ENCODE results near the gene TPPP3. TPM values are rescaled to one million over a fixed set of nuclear protein-coding genes. Genes with fewer than 3 reads are reported as not detected.
"Not testable (repeated sequence)": the region's sequence is repeated elsewhere in the genome, so short reads cannot be mapped to it uniquely, and the experiment has no call there.

The TPPP3 gene
- total RNA-seq, 2 experiments from 2014 or later: not detected

GRCh38 chr16:67361038-67361437, 32.3 kb downstream of the TPPP3 start:
- no peak overlapping the region for H3K4me3 Mint-ChIP-seq
- CTCF ChIA-PET: interaction anchor here (1.6 kb wide), 1 partner anchor 33 kb away, joined by 5 read pairs; no protein-coding TSS in a partner anchor
- H3K27ac Mint-ChIP-seq: no peak overlapping the region
- peaks cover 7% of the 10 kb centered on the region for H3K4me1 Mint-ChIP-seq (ENCODE audit: low read depth)
- TF ChIP-seq, protein P1, sequence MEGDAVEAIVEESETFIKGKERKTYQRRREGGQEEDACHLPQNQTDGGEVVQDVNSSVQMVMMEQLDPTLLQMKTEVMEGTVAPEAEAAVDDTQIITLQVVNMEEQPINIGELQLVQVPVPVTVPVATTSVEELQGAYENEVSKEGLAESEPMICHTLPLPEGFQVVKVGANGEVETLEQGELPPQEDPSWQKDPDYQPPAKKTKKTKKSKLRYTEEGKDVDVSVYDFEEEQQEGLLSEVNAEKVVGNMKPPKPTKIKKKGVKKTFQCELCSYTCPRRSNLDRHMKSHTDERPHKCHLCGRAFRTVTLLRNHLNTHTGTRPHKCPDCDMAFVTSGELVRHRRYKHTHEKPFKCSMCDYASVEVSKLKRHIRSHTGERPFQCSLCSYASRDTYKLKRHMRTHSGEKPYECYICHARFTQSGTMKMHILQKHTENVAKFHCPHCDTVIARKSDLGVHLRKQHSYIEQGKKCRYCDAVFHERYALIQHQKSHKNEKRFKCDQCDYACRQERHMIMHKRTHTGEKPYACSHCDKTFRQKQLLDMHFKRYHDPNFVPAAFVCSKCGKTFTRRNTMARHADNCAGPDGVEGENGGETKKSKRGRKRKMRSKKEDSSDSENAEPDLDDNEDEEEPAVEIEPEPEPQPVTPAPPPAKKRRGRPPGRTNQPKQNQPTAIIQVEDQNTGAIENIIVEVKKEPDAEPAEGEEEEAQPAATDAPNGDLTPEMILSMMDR (IDR thresholded peaks at IDR 0.05): no peak
- ATAC-seq: no peak
- no peak for DNase-seq
- POLR2A ChIA-PET: interaction anchor here (1.2 kb wide), 1 partner anchor 20 kb away, joined by 3 read pairs; no protein-coding TSS in a partner anchor
- peaks cover 9% of the 10 kb centered on the region for H3K27me3 Mint-ChIP-seq
- intact Hi-C loops (cut with micrococcal nuclease): no loop called here
- H3K36me3 Mint-ChIP-seq (ENCODE audit: low read depth): no peaks in the 10 kb centered on the region
- no peaks in the 10 kb centered on the region for H3K9me3 Mint-ChIP-seq

DNA sequence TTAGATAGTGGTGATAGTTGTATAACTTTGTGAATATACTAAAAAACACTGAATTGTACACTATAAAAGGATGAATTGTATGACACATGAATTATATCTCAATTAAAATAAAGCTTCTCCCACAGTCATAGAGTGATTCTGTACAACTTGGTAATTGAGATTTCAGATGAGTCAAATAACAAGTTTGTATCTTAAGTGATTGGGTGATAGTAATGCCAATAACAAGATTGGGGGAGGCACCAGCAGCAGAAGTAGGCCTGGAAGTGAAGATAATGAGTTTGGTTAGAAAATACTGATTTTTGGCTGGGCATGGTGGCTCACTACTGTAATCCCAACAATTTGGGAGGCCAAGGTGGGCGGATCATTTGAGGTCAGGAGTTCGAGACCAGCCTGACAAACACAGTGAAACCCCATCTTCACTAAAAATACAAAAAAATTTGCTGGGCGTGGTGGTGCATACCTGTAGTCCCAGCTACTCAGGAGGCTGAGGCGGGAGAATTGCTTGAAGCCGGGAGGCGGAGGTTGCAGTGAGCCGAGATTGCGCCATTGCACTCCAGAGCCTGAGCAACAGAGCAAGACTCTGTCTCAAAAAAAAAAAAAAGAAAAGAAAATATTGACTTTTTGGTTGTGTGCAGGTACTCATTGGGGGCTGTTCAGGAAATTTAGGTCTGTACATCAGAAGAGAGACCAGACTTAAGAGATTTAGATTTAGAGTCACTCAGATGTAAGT, 33.6 kb downstream of the TPPP3 start:
- intact Hi-C loops (cut with micrococcal nuclease); H3K36me3 Mint-ChIP-seq (ENCODE audit: low read depth); H3K27ac Mint-ChIP-seq; DNase-seq; H3K4me1 Mint-ChIP-seq (ENCODE audit: low read depth); H3K9me3 Mint-ChIP-seq; H3K4me3 Mint-ChIP-seq; H3K27me3 Mint-ChIP-seq; ATAC-seq: not testable (repeated sequence)
- ChIA-PET POLR2A (interaction anchor here (0.6 kb wide), 1 partner anchor 632 kb away, joined by 3 read pairs; no protein-coding TSS in a partner anchor), CTCF (interaction anchor here (1.1 to 1.6 kb wide), 2 partner anchors 32 to 68 kb away, joined by 3 to 5 read pairs; no protein-coding TSS in a partner anchor)

DNA sequence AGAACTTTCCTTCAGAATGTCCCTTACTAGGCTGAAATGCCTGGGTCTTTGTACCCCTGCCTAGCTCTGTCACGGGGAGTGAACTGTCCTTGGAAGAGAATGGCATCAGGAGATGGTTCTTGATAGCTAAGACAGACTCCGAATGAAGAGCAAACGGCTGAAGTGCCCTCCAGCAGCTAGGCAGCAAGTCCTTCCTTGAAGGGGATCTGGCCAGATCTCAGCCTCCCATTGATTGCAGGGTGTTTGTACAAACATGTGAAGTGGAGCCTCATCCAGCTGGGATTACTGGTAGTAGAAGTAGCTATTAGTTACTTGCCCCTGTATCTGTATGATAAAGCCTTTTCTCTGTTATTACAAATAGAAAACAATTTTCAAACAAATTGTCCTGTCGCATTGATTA, 35.7 kb downstream of the TPPP3 start:
- intact Hi-C loops (cut with micrococcal nuclease): no loop called here
- CTCF ChIA-PET: interaction anchor here (0.8 to 2.0 kb wide), 8 partner anchors 9 to 91 kb away, joined by 3 to 5 read pairs (median 3); partner anchors contain the start of genes KCTD19 and LRRC36
- ATAC-seq (no peak), DNase-seq (no peak)
- no peaks in the 10 kb centered on the region for H3K36me3 Mint-ChIP-seq (ENCODE audit: low read depth)
- peaks cover 5% of the 10 kb centered on the region for H3K27me3 Mint-ChIP-seq
- POLR2A ChIA-PET: no interaction called here
- no peak overlapping the region for H3K27ac Mint-ChIP-seq
- no peaks in the 10 kb centered on the region for H3K9me3 Mint-ChIP-seq
- peaks cover 2% of the 10 kb centered on the region for H3K4me1 Mint-ChIP-seq (ENCODE audit: low read depth)
- no peak overlapping the region for H3K4me3 Mint-ChIP-seq
- TF ChIP-seq, protein P1 (IDR thresholded peaks at IDR 0.05): no peak

GRCh38 chr16:67356396-67356795, 36.9 kb downstream of the TPPP3 start:
- intact Hi-C loops (cut with micrococcal nuclease): no loop called here
- no peak for DNase-seq
- peaks cover 2% of the 10 kb centered on the region for H3K4me1 Mint-ChIP-seq (ENCODE audit: low read depth)
- ChIA-PET POLR2A (no interaction called here), CTCF (interaction anchor here (1.1 to 2.0 kb wide), 4 partner anchors 17 to 92 kb away, joined by 3 to 5 read pairs (median 4); no protein-coding TSS in a partner anchor)
- no peaks in the 10 kb centered on the region for H3K36me3 Mint-ChIP-seq (ENCODE audit: low read depth)
- H3K9me3 Mint-ChIP-seq: no peaks in the 10 kb centered on the region
- peaks cover 5% of the 10 kb centered on the region for H3K27me3 Mint-ChIP-seq
- TF ChIP-seq, protein P1 (IDR thresholded peaks at IDR 0.05): no peak
- no peak overlapping the region for H3K4me3 Mint-ChIP-seq
- H3K27ac Mint-ChIP-seq: no peak overlapping the region
- ATAC-seq: no peak

DNA sequence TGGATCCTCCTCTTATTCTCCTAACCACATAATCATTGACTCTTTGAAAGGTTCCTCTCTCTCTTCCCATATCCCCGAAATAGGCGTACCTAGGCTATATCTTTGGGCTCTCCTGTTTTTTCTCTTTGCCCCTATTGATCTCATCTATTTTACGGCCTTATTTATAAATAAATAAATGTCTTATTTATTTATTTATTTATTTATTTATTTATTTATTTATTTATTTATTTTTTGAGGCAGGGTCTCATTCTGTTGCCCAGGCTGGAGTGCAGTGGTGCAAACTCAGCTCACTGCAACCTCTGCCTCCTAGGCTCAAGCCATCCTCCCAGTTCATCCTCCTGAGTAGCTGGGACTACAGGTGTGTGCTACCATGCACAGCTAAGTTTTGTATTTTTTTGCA, 40.8 kb downstream of the TPPP3 start:
- not testable (repeated sequence) for H3K4me1 Mint-ChIP-seq (ENCODE audit: low read depth)
- CTCF ChIA-PET: interaction anchor here (0.5 to 2.4 kb wide), 5 partner anchors 13 to 558 kb away, joined by 3 to 7 read pairs (median 3); no protein-coding TSS in a partner anchor
- POLR2A ChIA-PET: interaction anchor here (0.6 kb wide), 1 partner anchor 76 kb away, joined by 3 read pairs; no protein-coding TSS in a partner anchor

DNA sequence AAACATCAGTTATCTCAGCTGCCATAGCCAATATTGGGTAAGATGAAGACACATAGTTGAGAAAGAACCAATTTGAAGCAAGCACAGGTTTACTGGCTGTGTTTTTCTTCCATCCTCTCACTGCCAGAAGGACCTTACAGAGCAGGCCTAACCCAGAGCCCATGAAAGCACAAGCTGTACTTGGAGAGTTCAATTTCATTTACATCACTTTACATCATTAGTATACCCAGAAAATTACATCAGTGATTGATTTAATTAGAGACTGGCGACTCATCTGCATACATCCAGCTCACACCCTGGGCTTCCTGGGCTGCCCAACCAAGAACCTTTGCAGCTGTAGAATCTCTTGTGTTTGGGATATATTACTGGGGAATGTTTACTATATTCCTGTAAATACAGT, 43.0 kb downstream of the TPPP3 start:
- ATAC-seq: no peak
- no peak overlapping the region for H3K4me3 Mint-ChIP-seq
- no peaks in the 10 kb centered on the region for H3K36me3 Mint-ChIP-seq (ENCODE audit: low read depth)
- no peak for DNase-seq
- intact Hi-C loops (cut with micrococcal nuclease): no loop called here
- TF ChIP-seq, protein P1 (IDR thresholded peaks at IDR 0.05): no peak
- ChIA-PET CTCF (interaction anchor here (0.9 to 2.5 kb wide), 8 partner anchors 12 to 97 kb away, joined by 3 to 10 read pairs (median 4); partner anchors contain the start of genes TPPP3 and ZDHHC1), POLR2A (interaction anchor here (0.6 kb wide), 1 partner anchor 52 kb away, joined by 3 read pairs; no protein-coding TSS in a partner anchor)
- H3K27me3 Mint-ChIP-seq: peaks cover 2% of the 10 kb centered on the region
- no peak overlapping the region for H3K27ac Mint-ChIP-seq
- H3K9me3 Mint-ChIP-seq: no peaks in the 10 kb centered on the region
- no peaks in the 10 kb centered on the region for H3K4me1 Mint-ChIP-seq (ENCODE audit: low read depth)

More for the DNA sequence above, 40.8 kb downstream of the TPPP3 start:
- H3K9me3 Mint-ChIP-seq; H3K27ac Mint-ChIP-seq; DNase-seq; intact Hi-C loops (cut with micrococcal nuclease); H3K27me3 Mint-ChIP-seq; H3K4me3 Mint-ChIP-seq; ATAC-seq; H3K36me3 Mint-ChIP-seq (ENCODE audit: low read depth): not testable (repeated sequence)
